MCF 10A (cell line): ENCODE measurements around the gene SMIM41. TPM values are rescaled to one million over a fixed set of nuclear protein-coding genes. Genes with fewer than 3 reads are reported as not detected.
A peak's percentile ranks its signal among the peaks of the same experiment; 100 is the strongest.

Experiments used
- BruUV-seq: library from RNA; stranded (reverse); fragments of 400-500 nt; replicated peaks from 2 replicates; lab custom pipeline; 2021; lab: Mats Ljungman, UMichigan
- CTCF ChIA-PET: fragments of 300-600 bp; sonication (Branson Sonifier 250); formaldehyde crosslinking; extraction: SDS; loops from one replicate; lab custom pipeline; 2021; ENCODE audit warnings: antibody characterized with exemption, inconsistent platforms; lab: Yijun Ruan, JAX
- POLR2A ChIA-PET: fragments of 300-600, 350-650 bp; sonication (Branson Sonifier 250); formaldehyde crosslinking; extraction: SDS; loops from one replicate; lab custom pipeline; 2020; ENCODE audit warnings: antibody characterized with exemption, inconsistent platforms; lab: Yijun Ruan, JAX
- DNase-seq: peaks from one replicate; pipeline ENCODE4 v3.0.0-alpha.2; 2018; ENCODE audit not compliant: unreplicated experiment
- H3K27ac Mint-ChIP-seq: one replicate; pipeline ENCODE4 v1.8.0; 2022; ENCODE audit warnings: mild to moderate bottlenecking, low read depth, mixed read lengths; ENCODE audit not compliant: unreplicated experiment
- H3K27me3 Mint-ChIP-seq: one replicate; pipeline ENCODE4 v1.8.0; 2022; ENCODE audit warnings: mixed read lengths; ENCODE audit not compliant: insufficient read depth, unreplicated experiment
- H3K36me3 Mint-ChIP-seq: one replicate; pipeline ENCODE4 v1.8.0; 2022; ENCODE audit warnings: mild to moderate bottlenecking, moderate library complexity, mixed read lengths; ENCODE audit not compliant: insufficient read depth, unreplicated experiment
- H3K4me1 Mint-ChIP-seq: one replicate; pipeline ENCODE4 v1.8.0; 2022; ENCODE audit warnings: mixed read lengths; ENCODE audit not compliant: insufficient read depth, unreplicated experiment
- H3K4me3 Mint-ChIP-seq: one replicate; pipeline ENCODE4 v1.8.0; 2022; ENCODE audit warnings: mild to moderate bottlenecking, moderate library complexity, mixed read lengths; ENCODE audit not compliant: unreplicated experiment
- H3K9me3 Mint-ChIP-seq: one replicate; pipeline ENCODE4 v1.8.0; 2022; ENCODE audit warnings: mixed read lengths; ENCODE audit not compliant: unreplicated experiment
- CTCF ChIP-seq: fragments of 200-600 bp; IDR thresholded peaks from one replicate; pipeline ENCODE4 v1.8.0; 2022; ENCODE audit warnings: antibody characterized with exemption, mild to moderate bottlenecking; ENCODE audit not compliant: unreplicated experiment
- intact Hi-C: fragments of 100-400 bp; cut with micrococcal nuclease; formaldehyde crosslinking; loops from 2 replicates; pipeline ENCODE4 v1.14.1; 2022
- total RNA-seq: library from RNA; stranded (reverse); gene quantifications from 2 replicates; pipeline ENCODE4 v1.2.3, GENCODE V29; 2022

The SMIM41 gene
- total RNA-seq, 1 experiment from 2014 or later, result not detected

- Mint-ChIP-seq H3K27me3 (peaks cover 10% of the 10 kb centered on the region), H3K4me3 (no peak overlapping the region), H3K9me3 (no peaks in the 10 kb centered on the region), H3K36me3 (no peaks in the 10 kb centered on the region), H3K27ac (no peak overlapping the region), H3K4me1 (peaks cover 10% of the 10 kb centered on the region)
- no peak for TF ChIP-seq CTCF
- peak; percentile 68 for DNase-seq
- BruUV-seq, result no TSS peak
- ChIA-PET CTCF (interaction anchor here (0.6 to 2.2 kb wide), 2 partner anchors 11 to 1975 kb away, joined by 3 to 11 read pairs; no protein-coding TSS in a partner anchor), POLR2A (interaction anchor here (0.5 to 1.4 kb wide), 4 partner anchors 9 to 328 kb away, joined by 3 to 5 read pairs (median 3); partner anchors contain the start of gene ATG101)
- intact Hi-C loops, result no loop called here
Measured at GRCh38 chr12:52036587-52037171, 42.8 kb upstream of the SMIM41 start.

GRCh38 chr12:52037248-52037861 lies 42.1 kb upstream of the SMIM41 start:
- POLR2A ChIA-PET, result interaction anchor here (0.6 to 1.4 kb wide), 3 partner anchors 12 to 328 kb away, joined by 3 to 5 read pairs (median 3); partner anchors contain the start of gene ATG101

GRCh38 chr12:52038447-52038846 lies 41.1 kb upstream of the SMIM41 start:
- Mint-ChIP-seq H3K27ac (no peak overlapping the region), H3K4me1 (no peaks in the 10 kb centered on the region), H3K27me3 (peaks cover 10% of the 10 kb centered on the region), H3K36me3 (no peaks in the 10 kb centered on the region), H3K9me3 (no peaks in the 10 kb centered on the region), H3K4me3 (peak overlapping the region; percentile 53)
- BruUV-seq, result no TSS peak
- CTCF ChIA-PET, result interaction anchor here (1.0 to 2.1 kb wide), 3 partner anchors 13 to 79 kb away, joined by 3 to 6 read pairs (median 3); partner anchors contain the start of gene NR4A1
- no peak for TF ChIP-seq CTCF
- POLR2A ChIA-PET, result interaction anchor here (0.8 kb wide), 1 partner anchor 12 kb away, joined by 7 read pairs; the partner anchor contains the start of gene NR4A1
- intact Hi-C loops, result no loop called here
- no peak for DNase-seq

More at GRCh38 chr12:52037248-52037861, 42.1 kb upstream of the SMIM41 start:
- Mint-ChIP-seq H3K4me1 (peaks cover 6% of the 10 kb centered on the region), H3K36me3 (no peaks in the 10 kb centered on the region), H3K27me3 (peaks cover 10% of the 10 kb centered on the region), H3K27ac (no peak overlapping the region), H3K9me3 (no peaks in the 10 kb centered on the region), H3K4me3 (peak overlapping the region; percentile 25)
- no TSS peak for BruUV-seq
- CTCF ChIA-PET, result interaction anchor here (0.7 to 2.2 kb wide), 2 partner anchors 12 to 45 kb away, joined by 3 to 11 read pairs; no protein-coding TSS in a partner anchor
- TF ChIP-seq CTCF, result no peak
- DNase-seq, result no peak
- intact Hi-C loops, result no loop called here

- CTCF ChIA-PET, result no interaction called here
Measured at GRCh38 chr12:52041035-52041434, 38.5 kb upstream of the SMIM41 start.

More at GRCh38 chr12:52041035-52041434, 38.5 kb upstream of the SMIM41 start:
- H3K4me1 Mint-ChIP-seq, result peaks cover 6% of the 10 kb centered on the region
- no peak for TF ChIP-seq CTCF
- no peak overlapping the region for H3K4me3 Mint-ChIP-seq
- peaks cover under 1% of the 10 kb centered on the region for H3K27me3 Mint-ChIP-seq
- no peak for DNase-seq
- no peak overlapping the region for H3K27ac Mint-ChIP-seq
- POLR2A ChIA-PET, result no interaction called here
- no peaks in the 10 kb centered on the region for H3K9me3 Mint-ChIP-seq
- no peaks in the 10 kb centered on the region for H3K36me3 Mint-ChIP-seq
- no TSS peak for BruUV-seq
- intact Hi-C loops, result no loop called here
